GM23338 (cell line): ENCODE measurements around the gene BCAS3.

Source experiments
- CREB1 ChIP-seq: fragments of 250-450 bp; sonication (Bioruptor Pico); IDR thresholded peaks from 2 replicates; pipeline ENCODE4 v1.5.0; 2020; ENCODE audit warnings: low read depth, mild to moderate bottlenecking, moderate library complexity
- CTCF ChIP-seq, 2 experiments: fragments of 200-600 bp in 1 of 2; sonication (generic) in 1 of 2; conservative IDR thresholded peaks; 2 replicates each; pipeline versions ENCODE4 v1.5.1 to v1.6.1; 2016 to 2017; ENCODE audit warnings: antibody characterized with exemption in 2 of 2, low read depth in 2 of 2, mild to moderate bottlenecking in 2 of 2, moderate library complexity in 1 of 2
- EZH2 ChIP-seq: fragments of 200-600 bp; sonication (generic); IDR thresholded peaks from one replicate; pipeline ENCODE4 v1.8.0; 2017; ENCODE audit warnings: antibody characterized with exemption, mild to moderate bottlenecking, low read depth; ENCODE audit not compliant: unreplicated experiment
- EZH2phosphoT487 ChIP-seq: fragments of 200-600 bp; sonication (generic); IDR thresholded peaks from one replicate; pipeline ENCODE4 v1.8.1; 2018; ENCODE audit warnings: antibody characterized with exemption; ENCODE audit not compliant: unreplicated experiment
- JUNB ChIP-seq: IDR thresholded peaks from one replicate; pipeline ENCODE4 v1.6.1; 2016; ENCODE audit warnings: antibody characterized with exemption; ENCODE audit not compliant: unreplicated experiment
- POLR2AphosphoS5 ChIP-seq: IDR thresholded peaks from 2 replicates; pipeline ENCODE4 v1.6.1; 2016; ENCODE audit warnings: antibody characterized with exemption, low read depth
- REST ChIP-seq: IDR thresholded peaks from one replicate; pipeline ENCODE4 v1.6.1; 2018; ENCODE audit warnings: antibody characterized with exemption; ENCODE audit not compliant: unreplicated experiment

- TF ChIP-seq CTCF (conservative IDR thresholded peaks at IDR 0.05; ENCODE audit: low read depth in 2 of 2) (no peak), EZH2 (no peak), CREB1 (no peak), EZH2phosphoT487 (no peak), REST (no peak), POLR2AphosphoS5 (no peak), JUNB (no peak)
Measured at GRCh38 chr17:61160789-61161445, 483.3 kb downstream of the BCAS3 start.
